A549 (cell line): ENCODE measurements around the gene ODC1. TPM values are rescaled to one million over a fixed set of nuclear protein-coding genes. Genes with fewer than 3 reads are reported as not detected.
A peak's percentile ranks its signal among the peaks of the same experiment; 100 is the strongest.

Source experiments
- BHLHE40 ChIP-seq: IDR thresholded peaks from 2 replicates; pipeline ENCODE4 v1.6.1; 2012; ENCODE audit warnings: low read depth, low read length, inconsistent platforms
- CBX8 ChIP-seq: fragments of 200-600 bp; sonication (generic); IDR thresholded peaks from 2 replicates; pipeline ENCODE4 v1.6.1; 2016
- CHD2 ChIP-seq: fragments of 150-350 bp; IDR thresholded peaks from 2 replicates; pipeline ENCODE4 v1.6.1; 2014; ENCODE audit warnings: low read length; ENCODE audit not compliant: partially characterized antibody
- E2F6 ChIP-seq: IDR thresholded peaks from 2 replicates; pipeline ENCODE4 v1.6.1; 2012; ENCODE audit warnings: low read depth, borderline replicate concordance
- EHMT2 ChIP-seq: fragments of 200-600 bp; sonication (generic); IDR thresholded peaks from 2 replicates; pipeline ENCODE4 v1.6.1; 2016; ENCODE audit warnings: antibody characterized with exemption, low read depth, mild to moderate bottlenecking, moderate library complexity
- EP300 ChIP-seq, 2 experiments: fragments of >200 bp; sonication (Bioruptor Twin); formaldehyde crosslinking; IDR thresholded peaks; 2 replicates in 1 of 2; 3 replicates in 1 of 2; pipeline ENCODE4 v1.6.1; 2016 to 2017
- FOSB ChIP-seq: fragments of 250-450 bp; sonication (Bioruptor Pico); IDR thresholded peaks from 2 replicates; pipeline ENCODE4 v1.5.0; 2020; ENCODE audit warnings: mild to moderate bottlenecking, moderate library complexity
- HEYL ChIP-seq: fragments of 250-450 bp; sonication (Bioruptor Pico); IDR thresholded peaks from 2 replicates; pipeline ENCODE4 v1.8.0; 2021; ENCODE audit warnings: mild to moderate bottlenecking, moderate library complexity
- HMGXB4 ChIP-seq: fragments of 250-450 bp; sonication (Bioruptor Pico); IDR thresholded peaks from 2 replicates; pipeline ENCODE4 v1.5.0; 2021; ENCODE audit warnings: mild to moderate bottlenecking, moderate library complexity, borderline replicate concordance
- HOXB5 ChIP-seq: fragments of 250-450 bp; sonication (Bioruptor Pico); IDR thresholded peaks from 2 replicates; pipeline ENCODE4 v1.5.0; 2020; ENCODE audit warnings: mild to moderate bottlenecking, moderate library complexity
- KDM1A ChIP-seq: fragments of 200-600 bp; sonication (generic); IDR thresholded peaks from 2 replicates; pipeline ENCODE4 v1.6.1; 2016; ENCODE audit warnings: low read depth, mild to moderate bottlenecking
- MYC ChIP-seq: IDR thresholded peaks from 2 replicates; pipeline ENCODE4 v1.6.1; 2012; ENCODE audit warnings: mild to moderate bottlenecking, inconsistent platforms, low read length, improper control_type of control experiment, borderline replicate concordance
- NFE2L2 ChIP-seq: fragments of 150-350 bp; conservative IDR thresholded peaks from 2 replicates; pipeline ENCODE4 v1.6.1; 2014; ENCODE audit warnings: low read length
- NR3C1 ChIP-seq: fragments of >200 bp; sonication (Bioruptor Twin); formaldehyde crosslinking; IDR thresholded peaks from 3 replicates; pipeline ENCODE4 v1.6.1; 2017
- RAD21 ChIP-seq, 2 experiments: fragments of >200 bp in 1 of 2; sonication (Bioruptor Twin) in 1 of 2; formaldehyde crosslinking in 1 of 2; IDR thresholded peaks in 1 of 2; conservative IDR thresholded peaks in 1 of 2; 2 replicates in 1 of 2; 3 replicates in 1 of 2; pipeline ENCODE4 v1.6.1; 2012 to 2018; ENCODE audit warnings: inconsistent platforms in 1 of 2
- RARB ChIP-seq: fragments of 250-450 bp; sonication (Bioruptor Pico); IDR thresholded peaks from 2 replicates; pipeline ENCODE4 v1.8.0; 2021; ENCODE audit warnings: mild to moderate bottlenecking, moderate library complexity
- RNF2 ChIP-seq: fragments of 200-600 bp; sonication (generic); IDR thresholded peaks from 2 replicates; pipeline ENCODE4 v1.6.1; 2016; ENCODE audit warnings: low read depth, mild to moderate bottlenecking, antibody characterized with exemption, moderate library complexity, borderline replicate concordance
- ZFP36 ChIP-seq: fragments of 450-650 bp; IDR thresholded peaks from 2 replicates; pipeline ENCODE4 v1.6.1; 2014; ENCODE audit warnings: borderline replicate concordance; ENCODE audit not compliant: partially characterized antibody
- polyA plus RNA-seq, 4 experiments: library from polyadenylated mRNA; depleted of rRNA in 3 of 4; stranded (reverse); fragments of >200 nt; fragmentation: RNase III in 1 of 4; extraction: RNeasy Plus Mini Kit Qiagen cat#74134 plus additional on column Dnase treatment in 1 of 4; gene quantifications; 2 replicates in 3 of 4; 3 replicates in 1 of 4; pipeline ENCODE4 v1.2.3, GENCODE V29; 2011 to 2017
- TF ChIP-seq, protein P1 (sequence below): fragments of 450-650 bp; IDR thresholded peaks from 2 replicates; pipeline ENCODE4 v1.6.1; 2014; ENCODE audit warnings: antibody characterized with exemption
- TF ChIP-seq, protein P2 (sequence below): fragments of 250-450 bp; sonication (Bioruptor Pico); IDR thresholded peaks from 2 replicates; pipeline ENCODE4 v1.5.0; 2020; ENCODE audit warnings: low read depth, mild to moderate bottlenecking, moderate library complexity
- TF ChIP-seq, protein P3 (sequence below): fragments of >200 bp; sonication (Bioruptor Twin); formaldehyde crosslinking; IDR thresholded peaks from 2 replicates; pipeline ENCODE4 v1.6.1; 2016
- TF ChIP-seq, protein P4 (sequence below): fragments of >200 bp; sonication (Bioruptor Twin); formaldehyde crosslinking; IDR thresholded peaks from 3 replicates; pipeline ENCODE4 v1.6.1; 2016

Gene ODC1
- polyA plus RNA-seq, 2 of the 4 experiments (the other 2 are of a cell fraction): 57.8 to 265 TPM

- no peak for TF ChIP-seq HEYL
- TF ChIP-seq EP300 (IDR thresholded peaks at IDR 0.05): peak in 1 of 2 experiments; percentile 64; a peak in 3 of 5 replicates
- no peak for TF ChIP-seq ZFP36
- TF ChIP-seq, protein P1, sequence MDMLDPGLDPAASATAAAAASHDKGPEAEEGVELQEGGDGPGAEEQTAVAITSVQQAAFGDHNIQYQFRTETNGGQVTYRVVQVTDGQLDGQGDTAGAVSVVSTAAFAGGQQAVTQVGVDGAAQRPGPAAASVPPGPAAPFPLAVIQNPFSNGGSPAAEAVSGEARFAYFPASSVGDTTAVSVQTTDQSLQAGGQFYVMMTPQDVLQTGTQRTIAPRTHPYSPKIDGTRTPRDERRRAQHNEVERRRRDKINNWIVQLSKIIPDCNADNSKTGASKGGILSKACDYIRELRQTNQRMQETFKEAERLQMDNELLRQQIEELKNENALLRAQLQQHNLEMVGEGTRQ: no peak
- TF ChIP-seq EHMT2: no peak
- TF ChIP-seq, protein P2, sequence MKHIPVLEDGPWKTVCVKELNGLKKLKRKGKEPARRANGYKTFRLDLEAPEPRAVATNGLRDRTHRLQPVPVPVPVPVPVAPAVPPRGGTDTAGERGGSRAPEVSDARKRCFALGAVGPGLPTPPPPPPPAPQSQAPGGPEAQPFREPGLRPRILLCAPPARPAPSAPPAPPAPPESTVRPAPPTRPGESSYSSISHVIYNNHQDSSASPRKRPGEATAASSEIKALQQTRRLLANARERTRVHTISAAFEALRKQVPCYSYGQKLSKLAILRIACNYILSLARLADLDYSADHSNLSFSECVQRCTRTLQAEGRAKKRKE (CRISPR knock-in tag): peak; percentile 46; the same call in 1 of the 2 replicates
- no peak for TF ChIP-seq KDM1A
- TF ChIP-seq RNF2: no peak
- no peak for TF ChIP-seq MYC
- TF ChIP-seq RARB: 0 out of 2 replicates have a peak, but pooled peaks have one; percentile 16
- TF ChIP-seq, protein P3, sequence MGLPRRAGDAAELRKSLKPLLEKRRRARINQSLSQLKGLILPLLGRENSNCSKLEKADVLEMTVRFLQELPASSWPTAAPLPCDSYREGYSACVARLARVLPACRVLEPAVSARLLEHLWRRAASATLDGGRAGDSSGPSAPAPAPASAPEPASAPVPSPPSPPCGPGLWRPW: peak; percentile 33; the same call in 1 of the 2 replicates
- 0 out of 2 replicates have a peak, but pooled peaks have one; percentile 26 for TF ChIP-seq BHLHE40
- TF ChIP-seq NR3C1: no peak
- TF ChIP-seq, protein P4, sequence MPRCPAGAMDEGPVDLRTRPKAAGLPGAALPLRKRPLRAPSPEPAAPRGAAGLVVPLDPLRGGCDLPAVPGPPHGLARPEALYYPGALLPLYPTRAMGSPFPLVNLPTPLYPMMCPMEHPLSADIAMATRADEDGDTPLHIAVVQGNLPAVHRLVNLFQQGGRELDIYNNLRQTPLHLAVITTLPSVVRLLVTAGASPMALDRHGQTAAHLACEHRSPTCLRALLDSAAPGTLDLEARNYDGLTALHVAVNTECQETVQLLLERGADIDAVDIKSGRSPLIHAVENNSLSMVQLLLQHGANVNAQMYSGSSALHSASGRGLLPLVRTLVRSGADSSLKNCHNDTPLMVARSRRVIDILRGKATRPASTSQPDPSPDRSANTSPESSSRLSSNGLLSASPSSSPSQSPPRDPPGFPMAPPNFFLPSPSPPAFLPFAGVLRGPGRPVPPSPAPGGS: peak; percentile 81; the same call in 2 of the 3 replicates
- no peak for TF ChIP-seq NFE2L2
- TF ChIP-seq E2F6: no peak
- TF ChIP-seq HMGXB4 (CRISPR knock-in tag): no peak
- no peak for TF ChIP-seq CBX8
- TF ChIP-seq FOSB: no peak
- TF ChIP-seq RAD21 (conservative IDR thresholded peaks at IDR 0.05 in 1 of 2, IDR thresholded peaks at IDR 0.05 in 1 of 2): peak; percentile 20 to 29; a peak in 1 of 5 replicates
- no peak for TF ChIP-seq CHD2
- no peak for TF ChIP-seq HOXB5 (CRISPR knock-in tag)
Measured at GRCh38 chr2:10407841-10408648, 40.1 kb downstream of the ODC1 start (continued).
